Left renal cortex interstitium (tissue), 4 donors: ENCODE data around the gene CCDC167. TPM values are rescaled to one million over a fixed set of nuclear protein-coding genes. Genes with fewer than 3 reads are reported as not detected.
"Not testable (repeated sequence)": the region's sequence is repeated elsewhere in the genome, so short reads cannot be mapped to it uniquely, and the experiment has no call there.

ENCODE experiments used
- DNase-seq, 4 donors: peaks; one replicate each; pipeline ENCODE4 v3.0.0-alpha.2; 2013; ENCODE audit warnings: low read depth in 4 of 4, low spot score in 2 of 4, missing footprints in 1 of 4
- polyA plus RNA-seq, 4 donors: library from polyadenylated mRNA; unstranded; fragments of 120-200 nt; gene quantifications; one replicate each; pipeline ENCODE4 v1.2.1, GENCODE V29; 2013; ENCODE audit not compliant: insufficient read length in 4 of 4

The CCDC167 gene
- polyA plus RNA-seq, 4 donors = 26.6 to 33.6 (median 28.3) TPM

GRCh38 chr6:37512400-37513011 is 12.8 kb upstream of the CCDC167 start:
- DNase-seq = no peak

GRCh38 chr6:37511910-37512399 is 12.3 kb upstream of the CCDC167 start:
- DNase-seq = no peak

GRCh38 chr6:37511201-37511600 is 11.5 kb upstream of the CCDC167 start:
- no peak for DNase-seq

- DNase-seq = no peak
These were observed 8.2 kb upstream of the CCDC167 start for GRCh38 chr6:37507690-37508421.

- DNase-seq = no peak
These were observed 7.4 kb upstream of the CCDC167 start for GRCh38 chr6:37507077-37507476.

GRCh38 chr6:37506479-37506878 is 6.8 kb upstream of the CCDC167 start:
- DNase-seq = no peak

- DNase-seq = no peak
These were observed 4.3 kb upstream of the CCDC167 start for GRCh38 chr6:37504024-37504423.

- no peak for DNase-seq
These were observed 3.7 kb upstream of the CCDC167 start for GRCh38 chr6:37503309-37503965.

- no peak for DNase-seq
These were observed 3.1 kb upstream of the CCDC167 start for GRCh38 chr6:37502703-37503291.

- DNase-seq = no peak
These were observed 2.2 kb upstream of the CCDC167 start for GRCh38 chr6:37501632-37502491.

GRCh38 chr6:37500904-37501303 is 1.2 kb upstream of the CCDC167 start:
- DNase-seq = not testable (repeated sequence)

- no peak for DNase-seq
These were observed 558 bp upstream of the CCDC167 start for GRCh38 chr6:37500294-37500608.

- no peak for DNase-seq
These were observed 2.5 kb downstream of the CCDC167 start for GRCh38 chr6:37496951-37497885.

- DNase-seq = no peak
These were observed 4.3 kb downstream of the CCDC167 start for GRCh38 chr6:37495244-37495934.

- no peak for DNase-seq
These were observed 6.1 kb downstream of the CCDC167 start for GRCh38 chr6:37493661-37493995.

GRCh38 chr6:37492991-37493660 is 6.6 kb downstream of the CCDC167 start:
- DNase-seq = no peak

- DNase-seq = no peak
These were observed 7.3 kb downstream of the CCDC167 start for GRCh38 chr6:37492236-37492972.

GRCh38 chr6:37491830-37492208 is 7.9 kb downstream of the CCDC167 start:
- no peak for DNase-seq
